K562 (cell line): ENCODE data around the gene MAST1. TPM values are rescaled to one million over a fixed set of nuclear protein-coding genes. Genes with fewer than 3 reads are reported as not detected.
A peak's percentile ranks its signal among the peaks of the same experiment; 100 is the strongest.

Source experiments
- CHD4 ChIP-seq: fragments of 200-600 bp; sonication (generic); IDR thresholded peaks from 3 replicates; pipeline ENCODE4 v1.6.1; 2012; ENCODE audit warnings: low read depth, mild to moderate bottlenecking, mixed read lengths, low read length, inconsistent platforms; ENCODE audit not compliant: insufficient read depth, insufficient replicate concordance, poor library complexity, severe bottlenecking
- ELF2 ChIP-seq: fragments of 250-450 bp; sonication (Bioruptor Pico); IDR thresholded peaks from 2 replicates; pipeline ENCODE4 v1.5.0; 2021; ENCODE audit warnings: mild to moderate bottlenecking
- ESRRA ChIP-seq: fragments of 450-650 bp; IDR thresholded peaks from 2 replicates; pipeline ENCODE4 v1.6.1; 2014; ENCODE audit warnings: low read depth, mild to moderate bottlenecking, moderate library complexity, borderline replicate concordance
- ILF3 ChIP-seq: fragments of 450-650 bp; IDR thresholded peaks from 2 replicates; pipeline ENCODE4 v1.6.1; 2018; ENCODE audit warnings: antibody characterized with exemption, mild to moderate bottlenecking, moderate library complexity, borderline replicate concordance
- NR2F6 ChIP-seq: fragments of 450-650 bp; formaldehyde crosslinking; IDR thresholded peaks from 2 replicates; pipeline ENCODE4 v1.4.0; 2020; ENCODE audit warnings: mild to moderate bottlenecking
- POLR2A ChIP-seq: fragments of 450-650 bp; conservative IDR thresholded peaks from 2 replicates; pipeline ENCODE4 v1.6.1; 2016
- RUNX1 ChIP-seq: sonication (generic); IDR thresholded peaks from 2 replicates; pipeline ENCODE4 v1.6.1; 2016; ENCODE audit warnings: antibody characterized with exemption, low read depth
- SUPT5H ChIP-seq: fragments of 450-650 bp; IDR thresholded peaks from 2 replicates; pipeline ENCODE4 v1.6.1; 2016
- ZNF431 ChIP-seq: sonication (generic); formaldehyde crosslinking; IDR thresholded peaks from 2 replicates; pipeline ENCODE4 v1.8.0; 2022; ENCODE audit warnings: mild to moderate bottlenecking, missing genetic modification reagents
- ZNF444 ChIP-seq: fragments of 250-450 bp; sonication (Bioruptor Pico); IDR thresholded peaks from 2 replicates; pipeline ENCODE4 v1.4.0; 2020; ENCODE audit warnings: mild to moderate bottlenecking, moderate library complexity
- polyA plus RNA-seq, 8 experiments: library from polyadenylated mRNA; depleted of rRNA in 4 of 8; stranded (reverse) in 5 of 8; unstranded in 3 of 8; fragments of >200 nt; fragmentation: Nextera tagmentation in 2 of 8; fragmentation: Illumina TruSeq in 1 of 8; extraction: Ambion mirVana in 2 of 8; extraction: Trizol in 1 of 8; gene quantifications; 2 replicates each; pipeline versions ENCODE4 v1.2.1 to v1.2.3, GENCODE V29; 2011 to 2014; ENCODE audit warnings: inconsistent platforms in 1 of 8, missing spikeins in 1 of 8
- total RNA-seq, 7 experiments: library from RNA; depleted of rRNA in 6 of 7; stranded (reverse); fragments of >200 nt in 6 of 7; fragmentation: Illumina TruSeq in 2 of 7; extraction: Trizol in 2 of 7; gene quantifications; 2 replicates each; pipeline versions ENCODE4 v1.2.1 to v1.2.3, GENCODE V29; 2011 to 2021; ENCODE audit warnings: low replicate concordance in 1 of 7
- TF ChIP-seq, protein P1 (sequence below): IDR thresholded peaks from 2 replicates; pipeline ENCODE4 v1.6.1; 2011; ENCODE audit warnings: borderline replicate concordance, low read depth, mild to moderate bottlenecking, moderate library complexity, low read length; ENCODE audit not compliant: insufficient read depth, poor library complexity, severe bottlenecking
- TF ChIP-seq, protein P2 (sequence below): fragments of 450-650 bp; IDR thresholded peaks from 2 replicates; pipeline ENCODE4 v1.6.1; 2016; ENCODE audit warnings: borderline replicate concordance
- TF ChIP-seq, protein P3 (sequence below): fragments of 250-450 bp; sonication (Bioruptor Pico); IDR thresholded peaks from 2 replicates; pipeline ENCODE4 v1.5.0; 2022; ENCODE audit warnings: mild to moderate bottlenecking
- TF ChIP-seq, protein P4 (sequence below), 2 experiments: fragments of 450-650 bp in 1 of 2; IDR thresholded peaks; 2 replicates each; pipeline ENCODE4 v1.6.1; 2011 to 2017; ENCODE audit warnings: low read depth in 2 of 2, antibody characterized with exemption in 1 of 2, borderline replicate concordance in 1 of 2, low read length in 1 of 2, mild to moderate bottlenecking in 1 of 2, mixed read lengths in 1 of 2; ENCODE audit not compliant: control insufficient read depth in 1 of 2

MAST1 gene
- total and polyA plus RNA-seq, 9 of the 15 experiments (the other 6 are each of a cell fraction or from before 2014, with no cell fraction given): 0.48 to 10.3 (median 3.9) TPM

DNA sequence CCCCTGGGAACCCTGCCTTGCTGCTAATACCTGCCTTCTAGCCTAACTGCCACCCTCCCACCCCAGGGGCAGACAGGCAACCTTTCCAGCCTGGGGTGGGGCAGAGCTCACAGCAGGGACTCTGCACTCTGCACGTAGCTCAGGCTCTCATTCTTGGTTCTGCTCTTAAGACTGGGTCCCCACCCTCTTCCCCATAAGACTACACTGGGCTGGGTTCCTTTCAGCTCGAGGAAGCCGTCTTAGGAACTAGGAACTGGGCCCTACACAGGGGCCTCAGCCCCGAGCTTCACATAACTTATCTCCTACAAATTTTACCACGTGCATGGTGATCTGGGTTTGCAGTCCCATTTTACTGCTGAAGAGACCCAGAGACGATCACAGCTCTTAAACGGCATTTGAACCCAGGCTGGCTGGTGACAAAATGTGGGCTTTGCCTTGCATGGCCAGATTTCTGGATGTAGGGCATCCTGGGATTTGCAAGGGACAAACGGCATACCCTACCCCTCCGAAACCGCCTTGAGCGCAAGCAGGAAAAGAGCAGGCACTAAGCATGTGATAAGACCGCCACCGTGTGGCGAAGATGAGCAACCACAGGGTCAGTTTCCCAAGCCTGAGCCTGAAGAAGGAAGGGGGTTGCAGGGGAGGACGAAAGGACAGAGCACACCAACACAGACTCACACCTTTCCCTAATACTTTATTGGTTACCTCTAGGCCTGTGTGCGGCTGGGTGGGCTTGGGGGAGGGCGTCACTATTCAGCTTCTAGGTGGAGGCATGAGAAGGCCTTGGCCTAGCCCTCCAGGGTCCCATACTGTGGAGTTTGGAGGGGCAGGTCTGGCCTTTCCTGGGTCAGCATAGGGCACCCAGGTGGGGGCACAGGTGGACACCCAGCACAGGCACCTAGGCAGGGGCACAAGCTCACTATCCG is 41.9 kb upstream of the MAST1 start (continued):
- TF ChIP-seq, protein P1, sequence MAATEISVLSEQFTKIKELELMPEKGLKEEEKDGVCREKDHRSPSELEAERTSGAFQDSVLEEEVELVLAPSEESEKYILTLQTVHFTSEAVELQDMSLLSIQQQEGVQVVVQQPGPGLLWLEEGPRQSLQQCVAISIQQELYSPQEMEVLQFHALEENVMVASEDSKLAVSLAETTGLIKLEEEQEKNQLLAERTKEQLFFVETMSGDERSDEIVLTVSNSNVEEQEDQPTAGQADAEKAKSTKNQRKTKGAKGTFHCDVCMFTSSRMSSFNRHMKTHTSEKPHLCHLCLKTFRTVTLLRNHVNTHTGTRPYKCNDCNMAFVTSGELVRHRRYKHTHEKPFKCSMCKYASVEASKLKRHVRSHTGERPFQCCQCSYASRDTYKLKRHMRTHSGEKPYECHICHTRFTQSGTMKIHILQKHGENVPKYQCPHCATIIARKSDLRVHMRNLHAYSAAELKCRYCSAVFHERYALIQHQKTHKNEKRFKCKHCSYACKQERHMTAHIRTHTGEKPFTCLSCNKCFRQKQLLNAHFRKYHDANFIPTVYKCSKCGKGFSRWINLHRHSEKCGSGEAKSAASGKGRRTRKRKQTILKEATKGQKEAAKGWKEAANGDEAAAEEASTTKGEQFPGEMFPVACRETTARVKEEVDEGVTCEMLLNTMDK: peak; percentile 43
- TF ChIP-seq, protein P2, sequence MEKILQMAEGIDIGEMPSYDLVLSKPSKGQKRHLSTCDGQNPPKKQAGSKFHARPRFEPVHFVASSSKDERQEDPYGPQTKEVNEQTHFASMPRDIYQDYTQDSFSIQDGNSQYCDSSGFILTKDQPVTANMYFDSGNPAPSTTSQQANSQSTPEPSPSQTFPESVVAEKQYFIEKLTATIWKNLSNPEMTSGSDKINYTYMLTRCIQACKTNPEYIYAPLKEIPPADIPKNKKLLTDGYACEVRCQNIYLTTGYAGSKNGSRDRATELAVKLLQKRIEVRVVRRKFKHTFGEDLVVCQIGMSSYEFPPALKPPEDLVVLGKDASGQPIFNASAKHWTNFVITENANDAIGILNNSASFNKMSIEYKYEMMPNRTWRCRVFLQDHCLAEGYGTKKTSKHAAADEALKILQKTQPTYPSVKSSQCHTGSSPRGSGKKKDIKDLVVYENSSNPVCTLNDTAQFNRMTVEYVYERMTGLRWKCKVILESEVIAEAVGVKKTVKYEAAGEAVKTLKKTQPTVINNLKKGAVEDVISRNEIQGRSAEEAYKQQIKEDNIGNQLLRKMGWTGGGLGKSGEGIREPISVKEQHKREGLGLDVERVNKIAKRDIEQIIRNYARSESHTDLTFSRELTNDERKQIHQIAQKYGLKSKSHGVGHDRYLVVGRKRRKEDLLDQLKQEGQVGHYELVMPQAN: 0 out of 2 replicates have a peak, but pooled peaks have one; percentile 34
- TF ChIP-seq POLR2A (0 out of 2 replicates have a peak, but pooled peaks have one; percentile 30), ESRRA (0 out of 2 replicates have a peak, but pooled peaks have one; percentile 8), RUNX1 (peak; percentile 46; the same call in 1 of the 2 replicates), ZNF431 (CRISPR knock-in tag) (no peak), SUPT5H (peak; percentile 40; the same call in 1 of the 2 replicates), NR2F6 (CRISPR knock-in tag) (no peak), ELF2 (CRISPR knock-in tag) (0 out of 2 replicates have a peak, but pooled peaks have one; percentile 36), ZNF444 (CRISPR knock-in tag) (no peak), ILF3 (no peak), CHD4 (no peak)
- TF ChIP-seq, protein P3, sequence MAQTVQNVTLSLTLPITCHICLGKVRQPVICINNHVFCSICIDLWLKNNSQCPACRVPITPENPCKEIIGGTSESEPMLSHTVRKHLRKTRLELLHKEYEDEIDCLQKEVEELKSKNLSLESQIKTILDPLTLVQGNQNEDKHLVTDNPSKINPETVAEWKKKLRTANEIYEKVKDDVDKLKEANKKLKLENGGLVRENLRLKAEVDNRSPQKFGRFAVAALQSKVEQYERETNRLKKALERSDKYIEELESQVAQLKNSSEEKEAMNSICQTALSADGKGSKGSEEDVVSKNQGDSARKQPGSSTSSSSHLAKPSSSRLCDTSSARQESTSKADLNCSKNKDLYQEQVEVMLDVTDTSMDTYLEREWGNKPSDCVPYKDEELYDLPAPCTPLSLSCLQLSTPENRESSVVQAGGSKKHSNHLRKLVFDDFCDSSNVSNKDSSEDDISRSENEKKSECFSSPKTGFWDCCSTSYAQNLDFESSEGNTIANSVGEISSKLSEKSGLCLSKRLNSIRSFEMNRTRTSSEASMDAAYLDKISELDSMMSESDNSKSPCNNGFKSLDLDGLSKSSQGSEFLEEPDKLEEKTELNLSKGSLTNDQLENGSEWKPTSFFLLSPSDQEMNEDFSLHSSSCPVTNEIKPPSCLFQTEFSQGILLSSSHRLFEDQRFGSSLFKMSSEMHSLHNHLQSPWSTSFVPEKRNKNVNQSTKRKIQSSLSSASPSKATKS: no peak
- TF ChIP-seq, protein P4, sequence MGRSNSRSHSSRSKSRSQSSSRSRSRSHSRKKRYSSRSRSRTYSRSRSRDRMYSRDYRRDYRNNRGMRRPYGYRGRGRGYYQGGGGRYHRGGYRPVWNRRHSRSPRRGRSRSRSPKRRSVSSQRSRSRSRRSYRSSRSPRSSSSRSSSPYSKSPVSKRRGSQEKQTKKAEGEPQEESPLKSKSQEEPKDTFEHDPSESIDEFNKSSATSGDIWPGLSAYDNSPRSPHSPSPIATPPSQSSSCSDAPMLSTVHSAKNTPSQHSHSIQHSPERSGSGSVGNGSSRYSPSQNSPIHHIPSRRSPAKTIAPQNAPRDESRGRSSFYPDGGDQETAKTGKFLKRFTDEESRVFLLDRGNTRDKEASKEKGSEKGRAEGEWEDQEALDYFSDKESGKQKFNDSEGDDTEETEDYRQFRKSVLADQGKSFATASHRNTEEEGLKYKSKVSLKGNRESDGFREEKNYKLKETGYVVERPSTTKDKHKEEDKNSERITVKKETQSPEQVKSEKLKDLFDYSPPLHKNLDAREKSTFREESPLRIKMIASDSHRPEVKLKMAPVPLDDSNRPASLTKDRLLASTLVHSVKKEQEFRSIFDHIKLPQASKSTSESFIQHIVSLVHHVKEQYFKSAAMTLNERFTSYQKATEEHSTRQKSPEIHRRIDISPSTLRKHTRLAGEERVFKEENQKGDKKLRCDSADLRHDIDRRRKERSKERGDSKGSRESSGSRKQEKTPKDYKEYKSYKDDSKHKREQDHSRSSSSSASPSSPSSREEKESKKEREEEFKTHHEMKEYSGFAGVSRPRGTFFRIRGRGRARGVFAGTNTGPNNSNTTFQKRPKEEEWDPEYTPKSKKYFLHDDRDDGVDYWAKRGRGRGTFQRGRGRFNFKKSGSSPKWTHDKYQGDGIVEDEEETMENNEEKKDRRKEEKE (IDR thresholded peaks at IDR 0.05; ENCODE audit: borderline replicate concordance in 1 of 2, control insufficient read depth in 1 of 2, low read depth in 2 of 2, low read length in 1 of 2): no peak
